OCI-LY7 (cell line): ENCODE measurements around the gene ELOVL6. TPM values are rescaled to one million over a fixed set of nuclear protein-coding genes. Genes with fewer than 3 reads are reported as not detected.
A peak's percentile ranks its signal among the peaks of the same experiment; 100 is the strongest.

Source experiments
- BruUV-seq: library from RNA; stranded (reverse); fragments of 400-500 nt; replicated peaks from 2 replicates; lab custom pipeline; 2021; lab: Mats Ljungman, UMichigan
- CTCF ChIA-PET: fragments of 300-600 bp; sonication (Branson Sonifier 250); formaldehyde crosslinking; loops from one replicate; lab custom pipeline; 2022; ENCODE audit warnings: antibody characterized with exemption; ENCODE audit not compliant: unreplicated experiment; lab: Charles Lee
- POLR2A ChIA-PET: fragments of 300-600 bp; sonication (Branson Sonifier 250); formaldehyde crosslinking; loops from one replicate; lab custom pipeline; 2022; ENCODE audit warnings: antibody characterized with exemption; lab: Charles Lee
- DNase-seq: peaks from one replicate; pipeline ENCODE4 v3.0.0-alpha.2; 2015; ENCODE audit warnings: low spot score
- H2AFZ ChIP-seq: fragments of 200-600 bp; sonication (generic), shearing (Covaris generic); 2 replicates; pipeline ENCODE4 v1.6.1; 2014; ENCODE audit warnings: mild to moderate bottlenecking, antibody characterized with exemption, low read length, moderate library complexity
- H3K27ac ChIP-seq: fragments of 200-600 bp; sonication (generic); 2 replicates; pipeline ENCODE4 v1.5.1; 2014; ENCODE audit warnings: mixed run types, low read depth, mild to moderate bottlenecking, moderate library complexity, low read length, inconsistent platforms; ENCODE audit not compliant: poor library complexity, severe bottlenecking
- H3K36me3 ChIP-seq: fragments of 200-600 bp; sonication (generic); 2 replicates; pipeline ENCODE4 v1.6.1; 2014; ENCODE audit warnings: mild to moderate bottlenecking, antibody characterized with exemption, low read length, moderate library complexity, mixed read lengths; ENCODE audit not compliant: insufficient read depth
- H3K4me1 ChIP-seq: fragments of 200-600 bp; sonication (generic); 2 replicates; pipeline ENCODE4 v1.5.1; 2014; ENCODE audit warnings: mild to moderate bottlenecking, low read length; ENCODE audit not compliant: insufficient read depth, poor library complexity, severe bottlenecking
- H3K4me2 ChIP-seq: fragments of 200-600 bp; sonication (generic); 2 replicates; pipeline ENCODE4 v1.6.1; 2014; ENCODE audit warnings: mild to moderate bottlenecking, low read length
- H3K4me3 ChIP-seq: fragments of 200-600 bp; sonication (generic); 2 replicates; pipeline ENCODE4 v1.5.1; 2014; ENCODE audit warnings: mild to moderate bottlenecking, low read depth, low read length; ENCODE audit not compliant: poor library complexity, severe bottlenecking
- H3K79me2 ChIP-seq: fragments of 200-600 bp; sonication (generic); 2 replicates; pipeline ENCODE4 v1.6.1; 2016; ENCODE audit warnings: low read depth, mild to moderate bottlenecking, low read length, moderate library complexity, mixed read lengths; ENCODE audit not compliant: insufficient read depth
- H3K9me2 ChIP-seq: fragments of 200-600 bp; sonication (generic); 2 replicates; pipeline ENCODE4 v1.6.1; 2016; ENCODE audit warnings: mild to moderate bottlenecking, low read length, mixed read lengths; ENCODE audit not compliant: insufficient read depth
- H3K9me3 ChIP-seq: fragments of 200-600 bp; sonication (generic); 2 replicates; pipeline ENCODE4 v1.6.1; 2014; ENCODE audit warnings: mild to moderate bottlenecking, mixed run types, low read length, mixed read lengths
- H4K20me1 ChIP-seq: fragments of 200-600 bp; sonication (generic); 2 replicates; pipeline ENCODE4 v1.6.1; 2014; ENCODE audit warnings: mild to moderate bottlenecking, antibody characterized with exemption, low read length, moderate library complexity, mixed read lengths; ENCODE audit not compliant: insufficient read depth
- EZH2phosphoT487 ChIP-seq: fragments of 200-600 bp; sonication (generic); IDR thresholded peaks from 2 replicates; pipeline ENCODE4 v1.6.1; 2018; ENCODE audit warnings: low read depth, borderline replicate concordance, mild to moderate bottlenecking, mixed run types, antibody characterized with exemption, low read length, moderate library complexity, mixed read lengths
- intact Hi-C: fragments of 100-400 bp; cut with micrococcal nuclease; formaldehyde crosslinking; loops from one replicate; pipeline ENCODE4 v1.10.0; 2022; ENCODE audit not compliant: unreplicated experiment
- total RNA-seq, 2 experiments: library from RNA; depleted of rRNA in 1 of 2; stranded (reverse); fragments of >200 nt in 1 of 2; shearing (Covaris generic) in 1 of 2; gene quantifications; 2 replicates each; pipeline ENCODE4 v1.2.3, GENCODE V29; 2014 to 2022
- TF ChIP-seq, protein P1 (sequence below): fragments of 200-600 bp; sonication (generic); conservative IDR thresholded peaks from 2 replicates; pipeline ENCODE4 v1.5.1; 2014; ENCODE audit warnings: mild to moderate bottlenecking, antibody characterized with exemption, low read length, moderate library complexity, mixed read lengths

The ELOVL6 gene
- total RNA-seq, 2 experiments from 2014 or later: 14.5 to 45.5 TPM

DNA sequence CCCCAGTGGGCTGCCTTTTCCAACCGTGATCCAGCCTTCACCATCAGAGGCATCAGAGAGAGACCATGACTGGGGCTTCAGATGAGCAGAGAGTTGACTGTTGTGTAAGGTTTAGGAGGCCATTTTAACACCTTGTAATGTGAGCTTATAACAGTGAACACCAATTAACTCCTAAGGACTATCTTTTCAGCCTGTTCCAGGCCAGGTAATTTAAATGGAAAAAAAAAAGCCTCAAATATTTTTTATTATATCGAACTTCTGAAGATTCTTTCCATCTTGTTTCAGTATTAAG is 13.3 kb upstream of the ELOVL6 start:
- no peaks in the 10 kb centered on the region for H3K36me3 ChIP-seq
- ChIA-PET POLR2A (interaction anchor here (1.5 kb wide), 1 partner anchor 9 kb away, joined by 4 read pairs; no protein-coding TSS in a partner anchor), CTCF (no interaction called here)
- TF ChIP-seq, protein P1, sequence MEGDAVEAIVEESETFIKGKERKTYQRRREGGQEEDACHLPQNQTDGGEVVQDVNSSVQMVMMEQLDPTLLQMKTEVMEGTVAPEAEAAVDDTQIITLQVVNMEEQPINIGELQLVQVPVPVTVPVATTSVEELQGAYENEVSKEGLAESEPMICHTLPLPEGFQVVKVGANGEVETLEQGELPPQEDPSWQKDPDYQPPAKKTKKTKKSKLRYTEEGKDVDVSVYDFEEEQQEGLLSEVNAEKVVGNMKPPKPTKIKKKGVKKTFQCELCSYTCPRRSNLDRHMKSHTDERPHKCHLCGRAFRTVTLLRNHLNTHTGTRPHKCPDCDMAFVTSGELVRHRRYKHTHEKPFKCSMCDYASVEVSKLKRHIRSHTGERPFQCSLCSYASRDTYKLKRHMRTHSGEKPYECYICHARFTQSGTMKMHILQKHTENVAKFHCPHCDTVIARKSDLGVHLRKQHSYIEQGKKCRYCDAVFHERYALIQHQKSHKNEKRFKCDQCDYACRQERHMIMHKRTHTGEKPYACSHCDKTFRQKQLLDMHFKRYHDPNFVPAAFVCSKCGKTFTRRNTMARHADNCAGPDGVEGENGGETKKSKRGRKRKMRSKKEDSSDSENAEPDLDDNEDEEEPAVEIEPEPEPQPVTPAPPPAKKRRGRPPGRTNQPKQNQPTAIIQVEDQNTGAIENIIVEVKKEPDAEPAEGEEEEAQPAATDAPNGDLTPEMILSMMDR: no peak
- TF ChIP-seq EZH2phosphoT487: no peak
- H3K4me2 ChIP-seq: no peak overlapping the region
- no peak overlapping the region for H3K4me3 ChIP-seq
- H3K79me2 ChIP-seq: no peaks in the 10 kb centered on the region
- H3K9me3 ChIP-seq: no peaks in the 10 kb centered on the region
- H3K27ac ChIP-seq: no peak overlapping the region
- H3K4me1 ChIP-seq: no peaks in the 10 kb centered on the region
- no peaks in the 10 kb centered on the region for H3K9me2 ChIP-seq
- DNase-seq: no peak
- intact Hi-C loops: loop anchor here (1.0 to 5.0 kb wide), 2 partner anchors 161 to 209 kb away; no protein-coding TSS in a partner anchor
- no TSS peak for BruUV-seq
- H4K20me1 ChIP-seq: no peaks in the 10 kb centered on the region
- no peak overlapping the region for H2AFZ ChIP-seq

DNA sequence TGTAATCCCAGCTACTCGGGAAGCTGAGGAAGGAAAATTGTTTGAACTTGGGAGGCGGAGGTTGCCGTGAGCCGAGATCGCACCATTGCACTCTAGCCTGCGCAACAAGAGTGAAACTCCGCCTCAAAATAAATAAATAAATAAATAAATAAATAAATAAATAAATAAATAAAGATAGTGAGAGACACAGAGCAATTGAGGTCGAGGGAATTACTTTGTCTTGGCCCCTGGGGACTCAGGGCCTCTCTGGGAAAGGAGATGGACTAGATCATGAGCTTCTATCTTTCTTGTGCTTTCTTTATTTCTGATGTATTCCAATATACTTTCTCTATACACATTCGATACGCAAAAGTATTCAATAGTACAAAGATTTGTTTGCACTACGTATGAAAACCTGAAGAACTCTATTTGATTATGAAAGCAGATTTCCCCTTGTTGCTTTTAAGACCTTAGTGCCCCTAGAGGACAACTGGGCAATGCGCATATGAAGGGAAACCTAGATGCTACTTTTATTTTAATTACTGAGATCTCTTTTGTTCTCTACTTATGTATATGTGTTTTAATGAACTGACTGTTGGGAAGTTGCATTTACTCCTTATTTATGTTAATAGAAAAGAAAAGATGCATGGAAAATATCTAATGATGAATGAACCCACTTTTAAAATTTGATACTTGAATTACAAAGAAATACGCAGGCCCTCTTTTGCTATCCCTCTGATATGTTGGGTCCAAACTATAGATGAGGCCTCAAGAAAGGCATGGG is 12.8 kb upstream of the ELOVL6 start:
- Histone ChIP-seq H3K36me3 (no peaks in the 10 kb centered on the region), H2AFZ (no peak overlapping the region), H3K79me2 (no peaks in the 10 kb centered on the region), H4K20me1 (no peaks in the 10 kb centered on the region), H3K4me3 (no peak overlapping the region), H3K9me2 (no peaks in the 10 kb centered on the region), H3K9me3 (no peaks in the 10 kb centered on the region), H3K4me2 (no peak overlapping the region), H3K4me1 (no peaks in the 10 kb centered on the region), H3K27ac (no peak overlapping the region)
- no peak for TF ChIP-seq EZH2phosphoT487
- TF ChIP-seq, protein P1: peak; percentile 95
- intact Hi-C loops: loop anchor here (1.0 to 5.0 kb wide), 2 partner anchors 161 to 209 kb away; no protein-coding TSS in a partner anchor
- ChIA-PET CTCF (no interaction called here), POLR2A (interaction anchor here (1.5 kb wide), 1 partner anchor 8 kb away, joined by 4 read pairs; no protein-coding TSS in a partner anchor)
- peak; percentile 66 for DNase-seq
- no TSS peak for BruUV-seq

DNA sequence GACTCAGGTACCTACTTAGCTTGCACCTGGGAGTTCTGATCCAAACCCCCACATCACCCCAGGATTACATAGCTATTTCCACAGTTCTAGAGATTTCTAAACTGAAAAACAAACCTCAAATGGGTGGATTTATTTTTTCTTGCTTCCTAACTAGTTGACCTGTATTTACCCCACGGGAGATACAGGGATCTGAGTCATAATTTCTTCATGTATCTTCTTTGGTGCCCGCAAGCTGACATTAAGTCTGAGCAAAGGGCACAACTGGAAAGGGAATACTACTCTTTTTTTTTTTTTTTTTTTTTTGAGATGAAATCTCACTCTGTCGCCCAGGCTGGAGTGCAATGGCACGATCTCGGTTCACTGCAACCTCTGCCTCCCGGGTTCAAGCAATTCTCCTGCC is 10.0 kb upstream of the ELOVL6 start:
- H3K79me2 ChIP-seq: no peaks in the 10 kb centered on the region
- ChIA-PET CTCF (interaction anchor here (0.5 kb wide), 1 partner anchor 157 kb away, joined by 3 read pairs; no protein-coding TSS in a partner anchor), POLR2A (interaction anchor here (0.7 to 1.2 kb wide), 2 partner anchors 10 to 112 kb away, joined by 3 to 5 read pairs; partner anchors contain the start of gene ELOVL6)
- H3K4me1 ChIP-seq: peaks cover 9% of the 10 kb centered on the region
- H3K36me3 ChIP-seq: no peaks in the 10 kb centered on the region
- no TSS peak for BruUV-seq
- H3K9me3 ChIP-seq: no peaks in the 10 kb centered on the region
- no peaks in the 10 kb centered on the region for H4K20me1 ChIP-seq
- TF ChIP-seq EZH2phosphoT487: no peak
- TF ChIP-seq, protein P1: no peak
- no peak overlapping the region for H3K4me3 ChIP-seq
- no peak overlapping the region for H2AFZ ChIP-seq
- H3K9me2 ChIP-seq: no peaks in the 10 kb centered on the region
- no peak overlapping the region for H3K4me2 ChIP-seq
- intact Hi-C loops: no loop called here
- DNase-seq: no peak
- H3K27ac ChIP-seq: no peak overlapping the region
